ENCODE data around the gene ESRRB.

GRCh38 chr14:76464856-76465255 lies 88.9 kb downstream of the ESRRB start:
- TF ChIP-seq JUN (CRISPR knock-in tag; IDR thresholded peaks at IDR 0.05): no peak
- TF ChIP-seq CBFB (CRISPR knock-in tag; IDR thresholded peaks at IDR 0.05; ENCODE audit: low read depth): no peak

Data from WTC11 (cell line).